Suppressor macrophage (primary cell): Measurements from ENCODE around the gene SLC9C1.

ENCODE experiments used
- DNase-seq, 4 experiments: peaks; one replicate each; pipeline ENCODE4 v3.0.0-alpha.2; 2020 to 2022

Gene SLC9C1

DNA sequence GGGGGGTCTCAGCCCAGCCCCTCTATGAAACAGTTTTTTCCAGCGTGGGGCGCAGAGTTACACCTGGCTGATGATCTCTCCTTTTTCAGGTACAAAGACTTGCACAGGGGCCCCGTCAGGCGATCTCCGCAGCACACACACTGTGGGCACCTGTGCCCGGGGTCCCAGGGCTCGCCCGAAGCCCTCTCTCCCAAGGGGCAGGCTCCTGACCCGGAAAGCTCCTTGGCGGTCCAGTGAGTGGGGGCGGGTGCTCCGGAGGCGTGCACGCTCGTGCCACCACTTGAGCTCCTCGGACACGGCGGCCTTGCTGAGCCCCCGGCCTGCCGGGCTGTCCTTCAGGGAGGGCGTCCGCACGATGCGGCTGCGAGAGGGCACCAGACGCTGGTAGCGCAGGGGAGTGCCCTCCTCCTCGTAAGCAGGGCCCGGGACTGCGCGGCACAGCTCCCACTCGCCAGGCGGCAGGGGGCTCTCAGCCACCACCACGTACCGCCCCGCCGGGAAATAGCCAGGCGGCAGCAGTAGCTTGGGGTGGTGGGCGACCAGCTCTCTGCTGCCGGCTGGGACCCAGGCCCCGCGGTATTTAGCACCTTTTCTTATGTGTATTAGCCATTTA, 108.5 kb downstream of the SLC9C1 start:
- DNase-seq = peak in 1 of 4 experiments; percentile 3

DNA sequence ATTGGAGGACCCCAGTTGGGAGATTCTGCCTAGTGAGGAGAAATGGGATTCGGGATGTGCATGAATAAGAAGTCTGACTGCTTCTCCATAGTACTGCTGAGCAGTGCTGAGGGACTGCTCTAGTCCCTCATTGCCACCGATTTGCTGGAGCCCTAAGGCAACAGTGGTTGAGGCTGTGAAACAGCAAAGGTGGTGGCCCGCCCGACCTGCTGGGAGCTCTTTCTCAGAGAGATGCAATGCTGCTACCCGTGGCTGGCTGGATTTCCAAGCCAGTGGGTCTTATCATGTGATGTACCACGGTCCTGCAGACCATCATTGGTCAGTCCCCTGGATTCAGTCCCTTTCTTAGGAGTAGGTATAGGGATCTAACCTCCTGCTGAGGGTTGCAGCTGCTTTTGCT, 118.4 kb downstream of the SLC9C1 start:
- DNase-seq = no peak

DNA sequence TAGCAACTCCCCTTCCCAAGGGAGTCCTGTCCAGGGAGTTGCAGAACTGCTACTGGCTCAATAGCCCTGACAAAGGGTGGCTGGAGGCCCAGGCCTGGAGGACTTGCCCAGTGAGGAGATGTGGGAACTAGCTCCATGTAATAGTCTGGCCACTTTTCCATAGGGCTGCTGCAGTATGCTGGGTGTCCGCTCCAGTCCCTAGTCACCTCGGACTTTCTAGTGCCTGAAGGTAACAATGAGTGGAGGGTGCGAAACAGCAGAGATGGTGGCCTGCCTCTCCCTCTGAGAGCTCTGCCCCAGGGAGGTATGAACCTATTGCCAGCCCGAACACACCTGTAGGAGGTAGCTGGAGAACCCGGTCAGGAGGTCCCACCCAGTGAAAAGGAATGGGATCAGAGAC, 119.0 kb downstream of the SLC9C1 start:
- no peak for DNase-seq

DNA sequence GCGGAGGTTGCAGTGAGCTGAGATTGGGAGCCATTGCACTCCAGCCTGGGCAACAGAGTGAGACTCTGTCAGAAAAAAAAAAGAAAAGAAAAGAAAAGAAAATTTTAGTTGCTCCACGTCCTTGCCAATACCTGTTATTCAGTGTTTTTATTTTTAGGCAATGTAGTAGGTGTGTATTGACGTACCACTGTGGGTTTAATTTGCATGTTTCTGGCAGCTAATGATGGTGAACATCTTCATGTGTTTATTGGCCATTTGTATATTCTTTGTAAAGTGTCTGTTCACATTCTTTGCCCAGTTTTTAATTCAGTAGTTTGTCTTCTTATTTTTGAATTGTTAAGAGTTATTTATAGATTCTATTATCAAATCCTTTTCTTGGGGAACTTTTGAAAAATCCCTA, 122.9 kb downstream of the SLC9C1 start:
- no peak for DNase-seq

DNA sequence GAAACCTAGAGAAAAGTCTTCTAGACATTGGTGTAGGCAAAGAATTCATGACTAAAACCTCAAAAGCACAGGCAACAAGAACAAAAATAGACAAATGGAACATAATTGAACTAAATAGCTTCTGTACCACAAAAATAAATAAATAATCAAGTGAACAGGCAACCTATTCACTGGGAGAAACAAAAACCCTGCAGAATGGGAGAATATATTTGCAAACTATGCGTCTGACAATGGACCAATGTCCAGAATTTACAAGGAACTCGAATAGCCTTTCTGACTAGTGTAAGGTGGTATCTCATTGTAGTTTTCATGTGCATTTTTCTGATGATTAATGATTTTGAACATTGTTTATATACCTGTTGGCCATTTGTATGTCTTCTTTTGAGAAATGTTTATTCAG, 124.0 kb downstream of the SLC9C1 start:
- no peak for DNase-seq

DNA sequence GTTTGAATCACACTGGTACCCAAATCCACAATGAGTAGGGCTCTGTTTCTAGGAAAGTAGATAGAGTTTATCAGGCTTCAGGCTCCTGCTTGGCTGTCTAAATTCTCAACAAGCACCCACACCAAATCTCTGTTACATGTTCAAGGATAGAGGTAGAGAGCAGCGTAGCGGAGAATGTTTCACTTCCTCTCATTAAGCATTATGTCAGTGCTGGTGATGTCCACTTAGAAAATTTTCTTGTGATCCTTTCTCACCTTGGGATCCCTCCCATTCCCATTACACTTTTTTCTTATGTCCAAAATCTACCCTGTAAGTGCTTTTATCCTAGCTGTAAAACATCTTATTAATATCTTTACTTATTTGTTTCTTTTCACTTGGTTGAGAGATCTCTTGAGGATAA, 126.3 kb downstream of the SLC9C1 start:
- no peak for DNase-seq

DNA sequence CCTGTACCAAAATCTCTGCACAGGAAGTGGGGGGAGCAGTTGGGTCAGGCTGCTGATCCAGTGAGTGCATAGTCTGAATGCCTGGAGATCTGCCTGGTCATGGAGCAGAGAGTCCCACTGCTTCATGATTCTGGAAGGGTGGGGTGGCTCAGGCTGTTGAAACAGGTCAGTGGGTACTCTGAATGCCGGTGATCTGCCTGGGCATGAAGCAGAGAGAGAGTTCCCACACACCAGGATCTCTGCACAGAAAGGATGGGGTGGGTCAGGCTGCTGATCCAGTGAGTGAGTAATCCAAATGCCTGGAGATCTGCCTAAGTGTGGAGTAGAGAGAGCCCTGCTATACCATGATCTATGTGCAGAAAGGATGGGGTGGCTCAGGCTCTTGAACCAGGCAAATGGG, 144.9 kb downstream of the SLC9C1 start:
- no peak for DNase-seq

DNA sequence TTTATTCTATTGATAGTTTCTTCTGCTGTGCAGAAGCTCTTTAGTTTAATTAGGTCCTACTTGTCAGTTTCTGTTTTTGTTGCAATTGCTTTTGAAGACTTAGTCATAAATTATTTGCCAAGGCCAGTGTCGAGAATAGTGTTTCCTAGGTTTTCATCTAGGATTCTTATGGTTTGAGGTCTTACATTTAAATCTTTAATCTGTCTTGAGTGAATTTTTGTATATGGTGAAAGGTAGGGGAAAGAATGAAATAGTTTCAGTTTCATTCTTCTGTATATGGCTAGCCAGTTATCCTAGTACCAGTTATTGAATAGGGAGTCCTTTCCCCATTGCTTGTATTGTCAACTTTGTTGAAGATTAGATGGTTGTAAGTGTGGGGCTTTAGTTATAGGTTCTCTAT, 150.3 kb downstream of the SLC9C1 start:
- DNase-seq = no peak

DNA sequence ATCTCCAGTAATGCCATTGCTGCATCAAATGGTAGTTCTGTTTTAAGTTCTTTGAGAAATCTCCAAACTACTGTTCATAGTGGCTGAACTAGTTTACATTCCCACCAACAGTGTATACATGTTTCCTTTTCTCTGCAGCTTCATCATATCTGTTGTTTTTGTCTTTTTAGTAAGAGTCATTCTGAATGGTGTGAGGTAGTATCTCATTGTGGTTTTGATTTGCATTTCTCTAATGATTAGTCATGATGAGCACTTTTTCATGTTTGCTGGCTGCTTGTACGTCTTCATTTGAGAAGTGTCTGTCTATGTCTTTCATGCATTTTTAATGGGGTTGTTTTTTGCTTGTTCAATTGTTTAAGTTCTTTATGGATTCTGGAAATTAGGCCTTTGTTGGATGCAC, 150.8 kb downstream of the SLC9C1 start:
- DNase-seq = no peak

DNA sequence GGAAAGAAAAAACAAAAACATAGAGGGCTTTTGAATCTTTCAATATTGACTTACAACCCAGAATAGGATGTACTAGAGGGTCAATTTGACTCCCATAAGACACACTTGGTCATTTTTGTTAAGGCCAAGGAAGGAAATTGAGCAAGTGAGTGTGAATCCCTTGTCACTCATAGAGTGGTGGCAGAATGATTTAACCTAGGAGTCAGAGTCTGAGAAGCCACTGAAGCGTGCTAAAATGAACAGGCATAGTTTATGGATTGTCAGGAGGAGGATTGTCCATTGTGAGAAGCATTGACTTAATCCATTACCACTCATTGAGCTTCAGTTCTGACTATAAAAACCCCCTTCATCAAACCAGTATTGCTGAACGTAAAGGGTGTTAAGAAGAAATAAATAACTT, 152.7 kb downstream of the SLC9C1 start:
- DNase-seq = no peak

DNA sequence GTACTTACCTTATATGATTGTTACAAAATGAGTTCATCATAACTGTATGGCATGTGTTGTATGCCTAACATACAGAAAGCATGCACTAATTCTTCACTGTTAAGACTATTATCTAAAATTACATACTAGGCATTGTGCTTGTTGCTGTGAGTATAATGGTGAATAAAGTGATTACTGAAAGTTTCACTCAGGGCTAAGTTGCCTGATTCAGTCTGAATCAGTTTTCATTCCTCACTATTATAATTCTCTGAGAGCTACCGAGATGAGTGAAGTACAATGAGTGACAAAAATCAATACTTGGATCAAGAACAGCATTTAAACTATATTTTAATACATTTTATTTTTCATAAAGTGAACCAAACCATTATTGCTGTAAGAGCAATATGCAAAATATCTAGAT, 153.4 kb downstream of the SLC9C1 start:
- DNase-seq = no peak

DNA sequence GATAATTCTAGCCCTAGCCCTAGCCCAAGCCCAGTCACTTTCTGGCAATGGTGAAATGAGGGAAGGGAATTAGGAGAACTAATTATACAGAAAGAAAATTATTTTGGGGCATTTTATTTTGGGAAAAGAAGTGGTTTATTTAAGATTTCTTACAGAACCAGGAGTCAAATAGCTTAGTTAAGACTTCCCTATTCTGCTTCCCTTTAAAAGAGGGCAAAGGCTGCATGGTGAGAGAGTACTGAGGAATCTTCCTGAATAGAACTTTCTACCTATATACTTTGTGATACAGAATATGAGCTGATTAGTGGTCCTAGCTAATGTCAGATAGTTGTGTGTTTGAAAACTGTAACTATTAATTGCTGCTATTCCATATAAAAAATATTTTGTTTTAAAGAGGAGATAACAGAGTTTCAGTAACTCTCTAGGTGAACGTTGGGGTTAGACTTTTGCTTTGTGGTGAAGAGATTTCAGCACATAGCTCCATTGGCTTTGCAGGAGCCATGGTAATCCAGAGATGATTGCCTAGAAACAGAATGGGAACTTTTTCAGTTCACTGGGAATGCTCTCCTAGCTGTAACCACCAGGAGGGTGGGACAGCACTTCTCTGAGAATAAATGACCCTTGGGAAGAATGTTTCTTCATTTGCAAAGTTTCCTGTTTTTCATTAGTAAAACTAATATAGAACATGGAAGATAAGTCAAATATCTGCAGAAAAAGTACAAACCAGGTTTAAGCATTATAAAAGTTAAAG, 155.6 kb downstream of the SLC9C1 start:
- peak in 3 of 4 experiments; percentile 22 to 61 (median 46) for DNase-seq

DNA sequence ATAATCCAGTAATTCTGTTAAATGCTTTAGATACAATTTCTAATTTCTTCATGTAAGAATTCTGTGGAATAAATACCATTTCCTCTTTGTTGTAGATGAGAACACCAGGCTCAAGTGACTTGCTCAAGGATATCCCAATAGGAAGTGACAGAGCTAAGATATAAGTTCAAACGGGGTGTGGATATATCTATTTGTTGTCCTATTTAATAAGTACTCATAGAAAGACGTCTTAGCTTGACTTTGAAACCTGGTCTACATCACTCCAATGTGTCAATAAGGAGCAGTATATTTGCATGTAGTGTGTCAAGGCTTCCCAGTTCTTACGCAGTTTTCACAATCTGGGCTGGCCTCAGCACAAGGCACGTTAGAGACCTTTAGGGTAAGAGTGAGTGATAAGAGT, 156.2 kb downstream of the SLC9C1 start:
- DNase-seq = peak; percentile 18 to 57 (median 38)

DNA sequence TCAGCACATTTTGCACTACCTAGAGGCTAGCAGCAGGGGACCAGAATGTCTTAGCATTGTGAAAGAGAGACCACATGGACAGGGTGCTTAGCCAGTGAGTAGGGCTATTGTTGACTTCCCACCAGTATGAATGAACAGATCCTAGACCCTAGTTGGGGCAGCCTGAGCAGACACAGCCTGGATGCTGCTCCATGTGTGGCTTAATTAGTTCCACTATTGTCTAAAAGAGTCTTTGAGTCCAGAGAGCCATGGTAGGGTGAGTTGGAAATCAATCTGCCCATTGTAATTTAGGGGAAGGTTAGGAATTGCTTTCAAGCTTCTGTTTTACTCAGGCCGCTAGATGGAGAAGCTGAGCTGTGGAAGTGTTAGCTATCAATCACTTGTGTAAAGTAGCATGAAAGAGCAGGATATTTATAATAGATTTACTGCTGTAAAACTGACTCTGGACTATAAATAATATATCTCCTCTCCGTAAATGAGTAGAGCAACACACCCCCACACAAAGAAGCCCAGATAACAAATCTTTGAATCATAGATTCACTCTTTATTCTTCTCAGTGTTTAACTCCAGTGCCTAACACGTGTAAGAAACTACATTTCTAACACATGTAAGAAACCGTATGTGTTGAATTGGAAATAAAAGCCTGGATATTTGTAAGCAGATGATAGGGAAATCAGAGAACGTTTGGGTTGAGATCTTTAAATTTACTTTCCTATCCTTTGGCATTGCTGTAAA, 156.9 kb downstream of the SLC9C1 start:
- peak; percentile 65 to 76 (median 68) for DNase-seq

DNA sequence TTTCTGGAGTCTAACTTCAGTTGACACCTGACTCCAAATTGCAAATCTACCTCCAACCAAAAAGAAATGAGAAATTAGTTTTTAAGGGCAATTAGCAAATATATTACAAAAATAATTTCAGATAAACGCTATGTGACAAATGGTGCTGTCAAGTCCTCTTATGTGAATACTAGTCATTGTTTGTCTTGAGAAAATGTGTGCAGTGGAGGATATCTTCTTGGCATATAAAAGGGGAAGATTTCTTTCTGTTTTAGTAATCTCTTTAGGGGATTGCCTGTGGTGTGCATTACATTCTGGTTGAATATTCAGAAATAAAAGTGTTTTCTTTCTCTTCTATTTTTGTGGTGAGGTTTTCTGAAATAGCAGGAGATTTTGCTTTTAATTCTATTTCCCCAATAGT, 158.0 kb downstream of the SLC9C1 start:
- no peak for DNase-seq

DNA sequence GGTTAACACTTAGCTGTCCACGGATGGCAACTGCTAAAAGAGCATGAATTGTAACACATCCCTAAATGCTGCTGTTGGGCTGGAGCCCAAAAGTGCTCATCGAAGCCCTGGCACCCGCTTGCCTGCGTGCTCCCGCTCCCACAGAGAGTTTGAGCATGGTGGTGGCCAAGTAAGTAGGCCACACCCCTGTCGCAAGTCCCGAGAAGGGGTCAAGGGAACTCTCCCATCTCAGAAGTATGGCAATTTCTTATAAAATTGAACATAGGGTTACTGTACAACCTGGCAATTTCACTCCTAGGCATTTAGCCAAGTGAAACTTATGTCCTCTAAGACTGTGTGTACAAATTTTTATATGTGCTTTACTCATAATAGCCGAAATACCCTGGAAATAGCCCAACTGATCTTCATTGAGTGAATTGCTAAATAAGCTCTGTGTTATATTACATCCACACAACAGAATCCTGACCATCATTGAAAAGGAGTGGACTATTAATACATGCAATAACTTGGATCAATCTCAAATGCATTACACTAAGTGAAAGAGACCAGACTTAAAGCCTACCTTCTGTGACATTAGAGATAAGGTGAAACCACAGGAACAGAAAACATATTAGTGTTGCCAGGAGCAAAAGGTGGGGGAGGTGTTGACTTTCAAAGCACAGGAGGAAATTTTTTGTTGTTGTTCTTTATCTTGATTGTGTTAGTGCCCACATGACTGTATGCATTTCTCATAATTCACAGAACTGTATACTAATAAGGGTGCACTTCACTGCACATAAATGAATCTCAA, 159.5 kb downstream of the SLC9C1 start:
- DNase-seq = no peak

DNA sequence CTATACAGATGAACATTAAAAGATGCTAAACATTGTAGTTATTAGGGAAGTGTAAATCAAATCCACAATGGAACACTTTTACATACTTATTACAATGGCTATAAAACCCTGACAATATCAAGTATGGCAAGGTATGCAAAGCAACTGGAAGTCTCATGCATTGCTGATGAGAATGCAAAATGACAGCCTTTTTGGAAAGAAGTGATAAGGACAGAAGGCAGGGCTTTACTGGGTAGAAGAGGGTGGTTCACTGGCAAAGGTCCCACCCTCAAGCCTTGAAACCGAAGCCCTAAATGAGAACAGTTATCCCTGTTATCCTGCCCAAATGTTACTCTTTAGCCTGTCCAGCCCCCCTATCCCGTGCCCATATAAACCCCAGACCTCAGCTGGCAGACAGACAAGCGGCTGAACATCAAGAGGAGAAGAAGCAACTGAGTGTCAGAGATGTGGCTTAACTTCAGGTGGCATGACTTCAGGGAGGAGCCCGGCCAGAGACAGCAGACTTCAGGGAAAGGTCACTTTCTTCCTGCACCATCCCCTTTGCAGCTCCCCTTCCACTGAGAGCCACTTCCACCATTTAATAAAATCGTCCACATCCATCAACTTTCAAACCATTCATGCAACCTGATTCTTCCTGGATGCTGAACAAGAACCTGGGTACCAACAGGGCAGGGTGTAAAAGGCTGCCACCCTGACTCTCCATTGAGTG, 160.2 kb downstream of the SLC9C1 start:
- no peak for DNase-seq

DNA sequence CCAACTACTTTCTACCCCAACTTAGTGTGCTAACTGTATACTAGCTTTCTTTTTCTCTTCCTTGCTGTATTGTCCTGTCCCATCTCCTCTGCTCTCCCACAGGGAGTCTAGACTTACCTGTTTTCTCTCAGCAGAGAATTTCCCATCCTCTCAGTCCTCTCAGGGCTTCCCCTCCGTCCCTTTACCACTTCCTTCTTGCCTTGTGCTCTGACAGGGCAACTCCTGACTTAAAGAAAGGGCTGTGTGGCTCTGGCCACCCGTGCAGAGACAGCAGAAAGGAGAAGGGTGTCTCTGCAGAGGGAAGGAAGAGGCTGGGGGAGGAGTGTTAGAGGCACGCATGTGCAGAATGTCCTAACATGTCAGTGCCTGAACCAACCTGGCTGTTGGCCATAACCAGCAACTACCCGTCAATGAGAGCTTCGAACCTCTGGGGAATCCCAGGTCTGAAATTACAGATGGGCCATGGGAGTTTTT, 161.0 kb downstream of the SLC9C1 start, which contains the start of gene GCSAM:
Gene GCSAM, minus strand, starts transcription at position 274 of the 474 bp plus-strand sequence. Its CDS starts 128 bp downstream, at position 146.
- peak; percentile 86 to 93 (median 92) for DNase-seq

DNA sequence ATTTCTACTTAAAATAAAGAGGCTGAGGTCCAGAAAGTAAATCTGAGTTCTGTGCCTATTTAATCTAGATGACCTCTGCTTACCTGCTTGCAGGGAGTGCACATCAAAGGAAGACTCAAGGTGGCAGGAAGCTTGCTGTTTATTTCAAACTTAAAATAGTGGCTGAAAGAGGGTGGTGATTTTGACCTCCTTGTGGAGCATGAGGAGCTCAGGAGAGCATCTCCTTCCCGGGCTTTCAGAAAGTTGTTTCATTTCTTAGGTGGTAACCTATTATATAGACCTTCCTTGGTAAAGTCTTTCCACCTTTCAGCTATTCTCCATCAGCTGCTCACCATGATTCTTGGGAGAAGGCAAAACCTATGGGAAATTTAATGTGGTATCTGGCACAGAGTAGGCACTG, 161.5 kb downstream of the SLC9C1 start:
- DNase-seq = no peak

DNA sequence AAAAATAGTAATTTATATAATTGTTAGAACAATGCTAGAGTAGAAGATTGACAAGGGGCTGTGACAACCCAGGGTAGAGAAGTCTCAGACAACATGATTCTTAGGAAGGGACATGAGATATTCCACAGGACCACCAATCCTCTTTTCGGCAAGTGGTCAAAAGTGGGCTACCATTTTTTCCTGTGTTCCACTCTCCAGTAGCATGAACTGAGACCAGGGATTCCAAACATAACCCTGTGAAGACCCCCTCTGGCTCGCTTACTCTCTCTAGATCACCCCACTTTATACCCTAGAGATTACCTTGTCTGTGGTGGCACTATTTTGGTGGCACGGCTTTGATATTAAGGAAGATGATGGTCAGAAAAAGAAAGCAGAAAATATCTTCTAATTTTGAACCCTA, 161.9 kb downstream of the SLC9C1 start:
- no peak for DNase-seq

DNA sequence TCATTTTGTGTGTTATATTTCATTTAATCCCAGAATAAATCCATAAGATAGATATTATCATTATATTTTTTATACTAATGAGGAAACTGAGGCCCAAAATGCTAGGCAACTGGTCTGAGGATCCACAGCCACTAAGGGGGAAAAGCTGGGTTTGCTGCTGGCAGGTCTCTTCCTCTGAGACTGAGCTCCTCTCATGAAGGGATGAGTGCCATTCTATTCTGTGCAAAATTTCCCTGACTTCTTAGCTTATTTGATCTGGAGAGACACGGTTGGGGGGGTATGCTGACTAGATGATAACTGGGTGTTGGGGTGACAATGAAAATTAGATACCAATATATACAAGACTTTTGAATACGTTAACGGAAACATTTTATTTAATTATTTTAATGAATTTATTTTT, 162.9 kb downstream of the SLC9C1 start:
- DNase-seq = no peak

DNA sequence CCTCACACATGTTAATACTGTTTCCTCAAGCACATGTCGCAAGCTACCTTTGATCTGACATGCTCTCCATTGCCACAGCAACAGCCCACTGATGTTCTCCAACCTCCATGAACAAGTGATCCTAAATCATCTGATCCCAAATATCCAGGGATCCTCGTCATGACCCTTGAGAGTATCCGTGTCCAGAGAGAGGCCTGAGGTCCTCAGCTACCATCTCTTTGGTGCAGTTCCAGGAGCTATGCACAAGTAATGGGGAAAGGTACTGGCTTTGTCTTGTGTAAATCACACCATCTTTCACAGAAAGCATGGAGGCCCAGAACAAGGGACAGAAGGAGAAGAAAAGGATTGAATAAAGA, 163.4 kb downstream of the SLC9C1 start:
- DNase-seq = no peak
